Spleen (tissue), 13 donors: Measurements from ENCODE around the gene FASTKD3. TPM values are rescaled to one million over a fixed set of nuclear protein-coding genes. Genes with fewer than 3 reads are reported as not detected.
"Not testable (repeated sequence)": the region's sequence is repeated elsewhere in the genome, so short reads cannot be mapped to it uniquely, and the experiment has no call there.

Experiments used
- DNase-seq: peaks from one replicate; pipeline ENCODE4 v3.0.0-alpha.2; 2020
- H3K27ac ChIP-seq, 8 donors: fragments of 200-600 bp; sonication (generic) in 7 of 8; 1 replicate in 4 of 8; 2 replicates in 4 of 8; pipeline versions ENCODE4 v1.5.0 to v1.8.0; 2016 to 2021; ENCODE audit warnings: inconsistent platforms in 4 of 8, mild to moderate bottlenecking in 4 of 8, moderate library complexity in 1 of 8
- H3K27me3 ChIP-seq, 7 donors: fragments of 200-600 bp; sonication (generic) in 6 of 7; replicated peaks in 1 of 7; 1 replicate in 4 of 7; 2 replicates in 3 of 7; pipeline versions ENCODE4 v1.5.0 to v1.8.0; 2016 to 2021; ENCODE audit warnings: inconsistent platforms in 3 of 7, mild to moderate bottlenecking in 1 of 7
- H3K36me3 ChIP-seq, 6 donors: fragments of 200-600 bp; sonication (generic) in 5 of 6; 1 replicate in 4 of 6; 2 replicates in 2 of 6; pipeline versions ENCODE4 v1.5.0 to v1.8.0; 2016 to 2021; ENCODE audit warnings: inconsistent platforms in 2 of 6
- H3K4me1 ChIP-seq, 6 donors: fragments of 200-600 bp; sonication (generic) in 5 of 6; 1 replicate in 3 of 6; 2 replicates in 3 of 6; pipeline versions ENCODE4 v1.5.0 to v1.8.0; 2016 to 2021; ENCODE audit warnings: inconsistent platforms in 3 of 6
- H3K4me3 ChIP-seq, 8 donors: fragments of 200-600 bp; sonication (generic) in 7 of 8; 1 replicate in 4 of 8; 2 replicates in 4 of 8; pipeline versions ENCODE4 v1.5.0 to v1.8.0; 2016 to 2021; ENCODE audit warnings: inconsistent platforms in 4 of 8, mild to moderate bottlenecking in 4 of 8, moderate library complexity in 2 of 8
- H3K9me3 ChIP-seq, 8 donors: fragments of 200-600 bp; sonication (generic) in 7 of 8; 1 replicate in 4 of 8; 2 replicates in 4 of 8; pipeline versions ENCODE4 v1.5.0 to v1.8.0; 2016 to 2021; ENCODE audit warnings: inconsistent platforms in 4 of 8
- CTCF ChIP-seq, 11 experiments: fragments of 200-600 bp in 7 of 11; fragments of 450-650 bp in 4 of 11; sonication (generic) in 4 of 11; IDR thresholded peaks in 8 of 11; conservative IDR thresholded peaks in 3 of 11; 1 replicate in 7 of 11; 2 replicates in 4 of 11; pipeline versions ENCODE4 v1.4.0 to v1.8.0; 2016 to 2021; ENCODE audit warnings: antibody characterized with exemption in 11 of 11, inconsistent platforms in 4 of 11, mild to moderate bottlenecking in 1 of 11
- POLR2A ChIP-seq, 3 donors: fragments of 450-650 bp; IDR thresholded peaks; one replicate each; pipeline ENCODE4 v1.5.1; 2017; ENCODE audit warnings: antibody characterized with exemption in 3 of 3, mild to moderate bottlenecking in 1 of 3
- POLR2AphosphoS5 ChIP-seq, 3 donors: sonication (generic); formaldehyde crosslinking; IDR thresholded peaks; one replicate each; pipeline ENCODE4 v1.5.1; 2017; ENCODE audit warnings: antibody characterized with exemption in 3 of 3
- WGBS, 5 donors: extraction: QIAGEN DNeasy Blood & Tissue Kit in 3 of 5; methylation state at CpG; one replicate each; pipeline versions ENCODE4 v1.1.5 to v1.1.7; 2013 to 2018; 5-methylcytosine and 5-hydroxymethylcytosine counted together
- intact Hi-C: fragments of 100-400 bp; cut with DNase I; formaldehyde crosslinking; loops from one replicate; pipeline ENCODE4 v1.15.0; 2023; ENCODE audit warnings: low total_unique reads
- long read RNA-seq, 2 donors: transcript quantifications; one replicate each; lab custom pipeline, GENCODE V29; 2026
- polyA plus RNA-seq, 3 donors: library from polyadenylated mRNA; stranded (reverse); fragments of 200-250 nt; gene quantifications; one replicate each; pipeline ENCODE4 v1.2.1, GENCODE V29; 2013
- total RNA-seq, 7 donors: library from RNA; depleted of rRNA in 3 of 7; stranded (reverse); fragments of >200 nt in 3 of 7; fragmentation: NEBNext Ultra II Directional in 4 of 7; extraction: Animal tissue kit (Norgen Biotek cat#: 25700) in 4 of 7; gene quantifications; one replicate each; pipeline versions ENCODE4 v1.1.0 to v1.2.1, GENCODE V29; 2016 to 2021
- donor health status: healthy with polysubstance abuse.
- donor health status: DM: no; HTN: no; CAD: no; lungs with moderate emphysema.
- donor health status: DM: no; HTN: no; CAD: no.
- donor health status: Bipolar disorder and iron deficiency.
- donor health status: healthy.
- donor health status: DM: no; HTN: no; CAD: no.
- donor health status: DM: yes; HTN: yes; CAD: no.

Gene FASTKD3
- total RNA-seq (10 to 100 TPM in 3 of 7 donors, 1 to 10 TPM in 4; 8.6 to 19.1 (median 9.8) TPM), polyA plus RNA-seq (10 to 100 TPM; 13.9 to 18.2 (median 16.8) TPM)
- long read RNA-seq, donor 1, partial matches to known transcripts: 0 of 3 reads
- long read RNA-seq, donor 1, other reads (novel, unspliced or antisense): 0 of 3 reads
- long read RNA-seq, donor 2, partial matches to known transcripts: 0 of 2 reads
- long read RNA-seq, donor 2, other reads (novel, unspliced or antisense): 0 of 2 reads

- TF ChIP-seq POLR2AphosphoS5 (IDR thresholded peaks at IDR 0.05): peak; percentile 95 to 96 (median 96)
- peak in 2 of 3 donors; percentile 43 to 67 for TF ChIP-seq POLR2A (IDR thresholded peaks at IDR 0.05)
- peak in 3 of 11 experiments; percentile 22 to 34 (median 33) for TF ChIP-seq CTCF (IDR thresholded peaks at IDR 0.05 in 8 of 11, conservative IDR thresholded peaks at IDR 0.05 in 3 of 11)
- H3K27me3 ChIP-seq: no peaks in the 10 kb centered on the region
- intact Hi-C loops: no loop called here
- 0 to 1% (median 0%) methylated on average over 21 to 83 of the region's 83 CpGs for WGBS, 5 donors
- H3K27ac ChIP-seq: peak within 1 kb of the TSS; percentile 71 to 91 (median 90)
- H3K36me3 ChIP-seq: peaks cover 0 to 36% (median under 1%) of the 10 kb centered on the region in 6 donors
- H3K9me3 ChIP-seq: no peaks in the 10 kb centered on the region
- peaks cover 24 to 84% (median 60%) of the 10 kb centered on the region in 6 donors for H3K4me1 ChIP-seq
- H3K4me3 ChIP-seq: peak within 1 kb of the TSS; percentile 92 to 99 (median 96)
- peak; percentile 97 for DNase-seq
Observed at GRCh38 chr5:7868773-7869473, at the start of gene FASTKD3, which contains the start of gene MTRR. FASTKD3 (minus strand) TSS chr5:7869031; CDS start chr5:7868083, 948 bp downstream. MTRR (plus strand) TSS chr5:7869148; CDS start chr5:7870795, 1,647 bp downstream.

GRCh38 chr5:7917130-7918123 lies 48.6 kb upstream of the FASTKD3 start:
- WGBS, 5 donors: 65 to 87% (median 68%) methylated on average over 5 of the region's 5 CpGs
- Histone ChIP-seq H3K27me3 (no peaks in the 10 kb centered on the region), H3K36me3 (no peaks in the 10 kb centered on the region), H3K4me1 (no peaks in the 10 kb centered on the region), H3K9me3 (peaks cover 0 to 28% (median 20%) of the 10 kb centered on the region in 8 donors), H3K27ac (no peak overlapping the region), H3K4me3 (no peak overlapping the region)
- no peak for DNase-seq
- TF ChIP-seq POLR2A (IDR thresholded peaks at IDR 0.05) (no peak), POLR2AphosphoS5 (IDR thresholded peaks at IDR 0.05) (no peak), CTCF (IDR thresholded peaks at IDR 0.05 in 8 of 11, conservative IDR thresholded peaks at IDR 0.05 in 3 of 11) (no peak)
- intact Hi-C loops: no loop called here

GRCh38 chr5:7916171-7916804 lies 47.5 kb upstream of the FASTKD3 start:
- no peak overlapping the region for H3K4me3 ChIP-seq
- no peak overlapping the region for H3K27ac ChIP-seq
- H3K4me1 ChIP-seq: no peaks in the 10 kb centered on the region
- intact Hi-C loops: no loop called here
- WGBS, 5 donors: 75 to 86% (median 78%) methylated on average over 6 of the region's 6 CpGs
- no peaks in the 10 kb centered on the region for H3K27me3 ChIP-seq
- H3K36me3 ChIP-seq: peaks cover 0 to 2% (median 0%) of the 10 kb centered on the region in 6 donors
- peaks cover 0 to 40% (median 28%) of the 10 kb centered on the region in 8 donors for H3K9me3 ChIP-seq
- DNase-seq: no peak
- TF ChIP-seq CTCF (IDR thresholded peaks at IDR 0.05 in 8 of 11, conservative IDR thresholded peaks at IDR 0.05 in 3 of 11): no peak
- TF ChIP-seq POLR2AphosphoS5 (IDR thresholded peaks at IDR 0.05): no peak
- TF ChIP-seq POLR2A (IDR thresholded peaks at IDR 0.05): no peak

- DNase-seq, intact Hi-C loops, H3K4me3 ChIP-seq, H3K27ac ChIP-seq, H3K27me3 ChIP-seq, H3K4me1 ChIP-seq: not testable (repeated sequence)
- Histone ChIP-seq H3K9me3 (peaks cover 5 to 79% (median 66%) of the 10 kb centered on the region in 8 donors), H3K36me3 (peaks cover 0 to 41% (median 11%) of the 10 kb centered on the region in 6 donors)
- whole genome bisulfite sequencing, 5 donors: 83 to 94% (median 89%) methylated on average over 3 of the region's 3 CpGs
Observed at GRCh38 chr5:7911429-7911771, 42.6 kb upstream of the FASTKD3 start.
